Spleen (tissue), 7 donors: Measurements from ENCODE around the gene ECEL1.

ENCODE experiments used
- CTCF ChIP-seq, 11 experiments: fragments of 200-600 bp in 7 of 11; fragments of 450-650 bp in 4 of 11; sonication (generic) in 4 of 11; IDR thresholded peaks in 8 of 11; conservative IDR thresholded peaks in 3 of 11; 1 replicate in 7 of 11; 2 replicates in 4 of 11; pipeline versions ENCODE4 v1.4.0 to v1.8.0; 2016 to 2021; ENCODE audit warnings: antibody characterized with exemption in 11 of 11, inconsistent platforms in 4 of 11, mild to moderate bottlenecking in 1 of 11
- POLR2A ChIP-seq, 3 donors: fragments of 450-650 bp; IDR thresholded peaks; one replicate each; pipeline ENCODE4 v1.5.1; 2017; ENCODE audit warnings: antibody characterized with exemption in 3 of 3, mild to moderate bottlenecking in 1 of 3
- donor health status: DM: no; HTN: no; CAD: no; lungs with moderate emphysema.
- donor health status: DM: no; HTN: no; CAD: no.
- donor health status: DM: no; HTN: no; CAD: no.

- TF ChIP-seq POLR2A (IDR thresholded peaks at IDR 0.05) (no peak), CTCF (IDR thresholded peaks at IDR 0.05 in 8 of 11, conservative IDR thresholded peaks at IDR 0.05 in 3 of 11) (no peak)
Observed at GRCh38 chr2:232530626-232531260, 43.1 kb upstream of the ECEL1 start.
